Activated T-cell treated with anti-CD3 and anti-CD28 coated beads, Interleukin-2, amount 50 U/mL, for 72 hours (primary cell): ENCODE measurements around the gene LRIT3. TPM values are rescaled to one million over a fixed set of nuclear protein-coding genes. Genes with fewer than 3 reads are reported as not detected.

Experiments
- total RNA-seq, 2 donors: library from RNA; stranded (reverse); gene quantifications; one replicate each; pipeline ENCODE4 v1.2.3, GENCODE V29; 2022

LRIT3 gene
- total RNA-seq, 2 donors from 2014 or later, result 0.09 to 0.46 TPM

Other genes with a start within 250 kb of the LRIT3 start
- 10 to 100 TPM; 25.1 to 30.3 TPM for gene CASP6, start 144.7 kb upstream of the LRIT3 start, total RNA-seq
- gene PLA2G12A, start 118.0 kb upstream of the LRIT3 start, total RNA-seq, result 10 to 100 TPM; 14.7 to 19.5 TPM
- gene CFI, start 46.1 kb upstream of the LRIT3 start, total RNA-seq, result under 1 TPM; 0.17 to 0.81 TPM
- gene GAR1, start 32.3 kb upstream of the LRIT3 start, total RNA-seq, result 10 to 100 TPM; 23.8 to 33.6 TPM
- gene RRH, start 20.1 kb upstream of the LRIT3 start, total RNA-seq, result under 1 TPM in 1 of 2 donors, not detected in 1; 0.99 TPM
- gene EGF, start 64.8 kb downstream of the LRIT3 start, total RNA-seq, result not detected